ENCODE measurements around the gene ULBP1.
A peak's percentile ranks its signal among the peaks of the same experiment; 100 is the strongest.
"Not testable (repeated sequence)": the region's sequence is repeated elsewhere in the genome, so short reads cannot be mapped to it uniquely, and the experiment has no call there.

The ULBP1 gene

GRCh38 chr6:150004783-150005717 lies 41.3 kb downstream of the ULBP1 start:
- H3K27ac Mint-ChIP-seq: peak overlapping the region; percentile 91
- peaks cover 4% of the 10 kb centered on the region for H3K36me3 Mint-ChIP-seq (ENCODE audit: low read depth)
- peaks cover 4% of the 10 kb centered on the region for H3K9me3 Mint-ChIP-seq
- H3K27me3 Mint-ChIP-seq (ENCODE audit: low read depth): peaks cover 33% of the 10 kb centered on the region
- H3K4me3 Mint-ChIP-seq: peak overlapping the region; percentile 93
- DNase-seq (ENCODE audit: low spot score): peak; percentile 94
- peaks cover 38% of the 10 kb centered on the region for H3K4me1 Mint-ChIP-seq (ENCODE audit: low read depth)

DNA sequence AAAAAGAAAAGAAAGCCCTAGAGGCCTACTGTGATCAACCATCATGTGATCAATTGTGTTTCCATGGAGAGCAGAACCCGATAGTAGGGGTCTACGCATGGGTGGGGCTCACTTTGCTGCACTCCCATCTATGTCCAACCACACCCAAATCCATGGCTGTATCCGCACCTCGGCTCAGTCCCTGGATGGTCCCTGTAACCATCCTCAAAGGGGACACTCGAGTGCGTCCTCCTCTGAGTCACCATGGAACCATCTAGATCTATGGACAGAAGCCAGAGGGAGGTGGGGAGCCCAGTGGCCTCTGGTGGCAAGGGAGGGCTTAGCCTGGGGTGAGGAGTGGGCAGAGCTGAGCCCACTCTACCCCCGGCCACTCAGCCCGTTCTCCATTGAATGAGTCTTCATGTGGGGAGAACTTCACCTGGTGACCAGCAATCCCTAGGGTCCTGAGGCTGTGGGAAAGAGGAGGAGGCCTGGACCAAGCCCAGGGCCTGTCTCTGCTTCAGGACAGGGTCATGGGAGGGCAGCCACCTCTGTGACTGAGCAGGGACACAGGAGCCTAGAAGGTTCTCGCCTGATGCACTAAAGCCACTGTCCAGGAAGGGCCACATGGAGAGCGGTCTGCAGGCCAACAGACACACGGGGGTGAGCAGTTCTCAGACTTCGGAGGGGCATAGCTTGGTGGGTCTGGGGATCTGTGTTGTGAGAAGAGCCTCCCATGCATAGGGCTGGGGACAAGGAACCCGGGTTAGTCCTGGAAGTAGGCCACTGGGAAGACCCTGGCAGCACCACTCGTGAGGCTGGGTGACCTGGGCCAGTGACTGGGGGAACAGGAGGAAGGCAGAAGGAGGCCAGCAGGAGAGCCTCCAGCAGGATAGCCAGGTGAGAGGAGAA lies 42.3 kb downstream of the ULBP1 start:
- Mint-ChIP-seq H3K4me1 (ENCODE audit: low read depth) (peaks cover 29% of the 10 kb centered on the region), H3K36me3 (ENCODE audit: low read depth) (peaks cover 2% of the 10 kb centered on the region), H3K9me3 (peaks cover 4% of the 10 kb centered on the region), H3K4me3 (peak overlapping the region; percentile 93), H3K27ac (peak overlapping the region; percentile 71), H3K27me3 (ENCODE audit: low read depth) (peaks cover 38% of the 10 kb centered on the region)
- no peak for DNase-seq (ENCODE audit: low spot score)

- Mint-ChIP-seq H3K4me3 (no peak overlapping the region), H3K36me3 (ENCODE audit: low read depth) (no peaks in the 10 kb centered on the region), H3K4me1 (ENCODE audit: low read depth) (peaks cover 20% of the 10 kb centered on the region), H3K27me3 (ENCODE audit: low read depth) (peaks cover 42% of the 10 kb centered on the region), H3K27ac (no peak overlapping the region), H3K9me3 (peaks cover 4% of the 10 kb centered on the region)
- DNase-seq (ENCODE audit: low spot score): no peak
Measured at GRCh38 chr6:150006961-150007464, 43.3 kb downstream of the ULBP1 start.

DNA sequence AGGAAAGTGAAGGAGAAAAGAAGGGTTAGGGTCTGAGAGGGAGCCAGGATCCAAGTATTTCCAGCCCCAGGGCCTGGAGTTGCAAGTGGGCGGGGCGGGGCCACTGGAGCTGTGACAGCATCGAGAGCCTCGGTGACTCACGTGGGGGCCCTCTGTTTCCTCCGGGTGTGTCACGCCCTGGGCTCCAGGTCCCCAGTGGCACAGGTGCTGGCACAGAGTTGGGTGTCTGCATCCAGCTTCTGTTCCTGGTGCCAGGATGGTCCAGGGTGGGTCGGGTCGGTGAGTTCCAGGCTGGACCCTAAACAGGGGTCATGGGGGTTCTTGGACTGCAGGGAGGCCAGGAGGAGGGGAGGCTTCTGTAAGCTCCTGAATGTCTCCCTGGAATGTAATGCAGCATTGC lies 44.8 kb downstream of the ULBP1 start:
- Mint-ChIP-seq H3K4me1 (ENCODE audit: low read depth) (peaks cover 21% of the 10 kb centered on the region), H3K9me3 (no peaks in the 10 kb centered on the region), H3K4me3 (no peak overlapping the region), H3K27me3 (ENCODE audit: low read depth) (peaks cover 54% of the 10 kb centered on the region), H3K36me3 (ENCODE audit: low read depth) (no peaks in the 10 kb centered on the region), H3K27ac (no peak overlapping the region)
- no peak for DNase-seq (ENCODE audit: low spot score)

- DNase-seq (ENCODE audit: low spot score); H3K27ac Mint-ChIP-seq; H3K36me3 Mint-ChIP-seq (ENCODE audit: low read depth); H3K4me3 Mint-ChIP-seq; H3K9me3 Mint-ChIP-seq: not testable (repeated sequence)
- peaks cover 83% of the 10 kb centered on the region for H3K27me3 Mint-ChIP-seq (ENCODE audit: low read depth)
- peaks cover 10% of the 10 kb centered on the region for H3K4me1 Mint-ChIP-seq (ENCODE audit: low read depth)
Measured at GRCh38 chr6:150012846-150013784, 49.4 kb downstream of the ULBP1 start.

GRCh38 chr6:150013785-150014622 lies 50.3 kb downstream of the ULBP1 start:
- peaks cover 10% of the 10 kb centered on the region for H3K4me1 Mint-ChIP-seq (ENCODE audit: low read depth)
- H3K36me3 Mint-ChIP-seq (ENCODE audit: low read depth); DNase-seq (ENCODE audit: low spot score); H3K27ac Mint-ChIP-seq; H3K9me3 Mint-ChIP-seq: not testable (repeated sequence)
- H3K27me3 Mint-ChIP-seq (ENCODE audit: low read depth): peaks cover 82% of the 10 kb centered on the region
- H3K4me3 Mint-ChIP-seq: peak overlapping the region; percentile 12

DNA sequence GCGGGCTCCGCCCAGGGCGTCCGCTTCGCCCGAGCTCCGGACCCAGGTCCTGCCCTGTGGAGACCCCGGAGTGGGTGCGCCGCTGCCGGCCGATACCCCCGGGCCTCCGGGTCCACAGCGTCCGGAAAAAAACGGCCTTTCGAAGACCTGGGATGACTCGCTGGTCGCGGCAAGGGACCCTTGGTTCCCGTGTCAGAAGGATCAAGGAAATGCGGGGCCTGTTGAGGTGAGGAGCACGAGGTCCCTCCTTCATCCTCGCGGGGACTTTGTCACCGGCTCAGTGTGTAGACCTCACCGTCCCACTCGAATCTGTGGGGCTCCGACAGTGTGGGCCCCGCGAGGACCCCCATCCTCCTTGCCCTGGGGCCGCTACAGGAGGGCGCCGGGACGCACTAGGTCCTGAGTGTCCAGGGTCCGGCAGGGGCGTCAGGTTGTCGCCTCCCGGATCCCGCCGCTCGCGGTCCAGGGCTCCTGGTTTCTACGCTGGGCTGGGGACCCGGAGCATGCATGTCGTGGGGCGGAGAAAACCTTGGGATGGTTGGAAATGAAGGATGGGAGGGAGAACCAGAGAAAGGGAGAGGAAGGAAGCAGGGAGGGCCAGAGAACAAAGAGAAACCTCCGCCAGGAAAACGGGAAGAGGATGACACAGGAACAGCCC lies 51.0 kb downstream of the ULBP1 start:
- DNase-seq (ENCODE audit: low spot score); H3K4me3 Mint-ChIP-seq; H3K9me3 Mint-ChIP-seq; H3K27ac Mint-ChIP-seq; H3K36me3 Mint-ChIP-seq (ENCODE audit: low read depth): not testable (repeated sequence)
- Mint-ChIP-seq H3K27me3 (ENCODE audit: low read depth) (peaks cover 81% of the 10 kb centered on the region), H3K4me1 (ENCODE audit: low read depth) (peaks cover 10% of the 10 kb centered on the region)

DNA sequence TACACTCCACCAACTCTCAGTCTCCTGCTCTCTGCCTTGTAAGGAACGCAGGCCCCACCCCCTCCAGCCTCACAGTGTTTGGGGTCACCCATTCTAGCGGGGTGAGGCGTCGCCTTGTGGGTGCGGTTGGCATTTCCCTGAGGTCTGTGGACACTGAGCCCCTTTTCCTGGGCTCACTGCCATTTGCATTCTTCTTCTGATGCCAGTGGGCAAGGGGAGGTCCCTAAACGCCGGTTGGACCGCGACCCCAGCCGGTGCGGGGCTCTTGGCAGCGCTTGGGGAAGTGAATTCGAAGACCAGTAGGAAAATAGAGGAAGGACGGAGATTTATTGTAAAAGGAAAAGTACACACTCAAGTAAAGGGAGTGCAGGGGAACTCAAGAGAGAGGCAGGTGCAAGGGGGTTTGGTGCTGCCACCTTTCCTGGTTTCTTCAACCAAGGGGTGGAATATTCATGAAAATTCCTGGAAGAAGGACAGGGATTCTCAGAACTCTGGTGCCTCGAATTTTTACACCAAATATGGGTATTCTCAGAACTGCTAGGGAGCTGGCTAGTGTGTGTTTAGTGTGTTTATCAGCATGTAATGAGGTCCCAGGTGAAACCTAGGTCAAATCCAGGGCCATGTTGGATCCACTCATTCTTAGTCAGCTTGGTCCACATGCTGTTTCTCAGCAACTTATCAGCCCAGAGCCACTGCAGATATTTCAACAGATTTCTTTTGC lies 51.7 kb downstream of the ULBP1 start:
- DNase-seq (ENCODE audit: low spot score): not testable (repeated sequence)

GRCh38 chr6:150016324-150017185 lies 52.8 kb downstream of the ULBP1 start:
- peaks cover 73% of the 10 kb centered on the region for H3K27me3 Mint-ChIP-seq (ENCODE audit: low read depth)
- H3K9me3 Mint-ChIP-seq: no peaks in the 10 kb centered on the region
- DNase-seq (ENCODE audit: low spot score): no peak
- H3K4me1 Mint-ChIP-seq (ENCODE audit: low read depth): peaks cover 10% of the 10 kb centered on the region
- H3K36me3 Mint-ChIP-seq (ENCODE audit: low read depth): no peaks in the 10 kb centered on the region
- H3K27ac Mint-ChIP-seq: no peak overlapping the region
- no peak overlapping the region for H3K4me3 Mint-ChIP-seq

More for the DNA sequence above, 51.7 kb downstream of the ULBP1 start:
- Mint-ChIP-seq H3K27me3 (ENCODE audit: low read depth) (peaks cover 76% of the 10 kb centered on the region), H3K4me1 (ENCODE audit: low read depth) (peaks cover 10% of the 10 kb centered on the region)
- H3K9me3 Mint-ChIP-seq; H3K36me3 Mint-ChIP-seq (ENCODE audit: low read depth); H3K4me3 Mint-ChIP-seq; H3K27ac Mint-ChIP-seq: not testable (repeated sequence)

DNA sequence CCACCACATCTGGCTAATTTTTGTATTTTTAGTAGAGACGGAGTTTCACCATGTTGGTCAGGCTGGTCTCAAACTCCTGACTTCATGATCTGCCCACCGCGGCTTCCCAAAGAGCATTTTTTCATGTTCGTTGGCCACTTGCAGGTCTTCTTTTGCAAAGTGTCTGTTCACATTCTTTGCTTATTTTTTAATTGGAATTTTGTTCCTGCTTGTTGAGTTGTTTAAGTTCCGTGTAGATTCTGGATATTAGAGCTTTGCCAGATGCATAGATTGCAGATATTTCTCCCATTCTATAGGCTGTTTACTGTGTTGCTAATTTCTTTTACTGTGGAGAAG lies 53.4 kb downstream of the ULBP1 start:
- H3K4me1 Mint-ChIP-seq (ENCODE audit: low read depth): peaks cover 10% of the 10 kb centered on the region
- not testable (repeated sequence) for H3K36me3 Mint-ChIP-seq (ENCODE audit: low read depth); DNase-seq (ENCODE audit: low spot score); H3K9me3 Mint-ChIP-seq; H3K27ac Mint-ChIP-seq; H3K4me3 Mint-ChIP-seq
- H3K27me3 Mint-ChIP-seq (ENCODE audit: low read depth): peaks cover 70% of the 10 kb centered on the region
